AG09309 (cell line): ENCODE measurements around the gene TCERG1L.

Experiments used
- DNase-seq: peaks from one replicate; pipeline ENCODE4 v3.0.0-alpha.2; 2010; ENCODE audit warnings: low read depth
- H3K4me3 ChIP-seq: 2 replicates; pipeline ENCODE4 v1.5.1; 2011; ENCODE audit warnings: mild to moderate bottlenecking, low read depth, low read length, moderate library complexity; ENCODE audit not compliant: control insufficient read depth
- TF ChIP-seq, protein P1 (sequence below): IDR thresholded peaks from 2 replicates; pipeline ENCODE4 v1.5.1; 2011; ENCODE audit warnings: mild to moderate bottlenecking, low read depth, low read length, inconsistent platforms; ENCODE audit not compliant: insufficient read depth, control insufficient read depth; ENCODE audit errors: missing control alignments

Gene TCERG1L

DNA sequence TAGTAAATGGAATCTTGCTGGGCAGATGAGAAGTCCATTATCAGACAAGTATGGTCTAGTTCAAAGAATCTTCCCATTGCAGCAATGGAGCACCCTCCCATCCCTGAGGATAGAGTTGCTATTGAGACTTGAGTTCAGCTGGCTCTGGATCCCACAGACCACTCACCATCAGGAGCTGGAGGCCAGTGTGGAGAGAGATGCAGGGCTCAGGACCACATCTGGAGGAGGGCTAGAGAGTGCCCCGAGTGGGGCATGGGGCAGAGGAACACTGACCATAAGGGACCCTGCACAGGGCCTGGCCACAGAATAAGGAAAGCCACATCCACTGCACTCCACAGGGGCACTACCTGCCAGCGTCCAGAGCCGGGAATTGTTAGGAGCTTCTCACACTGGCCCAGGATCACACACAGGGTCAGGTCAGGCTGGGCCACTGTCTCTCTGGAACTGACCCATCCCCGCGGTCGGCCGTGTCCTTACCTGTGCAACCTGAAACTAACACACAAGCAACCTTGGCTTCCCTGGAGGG, 41.3 kb upstream of the TCERG1L start:
- no peak overlapping the region for H3K4me3 ChIP-seq
- no peak for DNase-seq
- TF ChIP-seq, protein P1, sequence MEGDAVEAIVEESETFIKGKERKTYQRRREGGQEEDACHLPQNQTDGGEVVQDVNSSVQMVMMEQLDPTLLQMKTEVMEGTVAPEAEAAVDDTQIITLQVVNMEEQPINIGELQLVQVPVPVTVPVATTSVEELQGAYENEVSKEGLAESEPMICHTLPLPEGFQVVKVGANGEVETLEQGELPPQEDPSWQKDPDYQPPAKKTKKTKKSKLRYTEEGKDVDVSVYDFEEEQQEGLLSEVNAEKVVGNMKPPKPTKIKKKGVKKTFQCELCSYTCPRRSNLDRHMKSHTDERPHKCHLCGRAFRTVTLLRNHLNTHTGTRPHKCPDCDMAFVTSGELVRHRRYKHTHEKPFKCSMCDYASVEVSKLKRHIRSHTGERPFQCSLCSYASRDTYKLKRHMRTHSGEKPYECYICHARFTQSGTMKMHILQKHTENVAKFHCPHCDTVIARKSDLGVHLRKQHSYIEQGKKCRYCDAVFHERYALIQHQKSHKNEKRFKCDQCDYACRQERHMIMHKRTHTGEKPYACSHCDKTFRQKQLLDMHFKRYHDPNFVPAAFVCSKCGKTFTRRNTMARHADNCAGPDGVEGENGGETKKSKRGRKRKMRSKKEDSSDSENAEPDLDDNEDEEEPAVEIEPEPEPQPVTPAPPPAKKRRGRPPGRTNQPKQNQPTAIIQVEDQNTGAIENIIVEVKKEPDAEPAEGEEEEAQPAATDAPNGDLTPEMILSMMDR = no peak

DNA sequence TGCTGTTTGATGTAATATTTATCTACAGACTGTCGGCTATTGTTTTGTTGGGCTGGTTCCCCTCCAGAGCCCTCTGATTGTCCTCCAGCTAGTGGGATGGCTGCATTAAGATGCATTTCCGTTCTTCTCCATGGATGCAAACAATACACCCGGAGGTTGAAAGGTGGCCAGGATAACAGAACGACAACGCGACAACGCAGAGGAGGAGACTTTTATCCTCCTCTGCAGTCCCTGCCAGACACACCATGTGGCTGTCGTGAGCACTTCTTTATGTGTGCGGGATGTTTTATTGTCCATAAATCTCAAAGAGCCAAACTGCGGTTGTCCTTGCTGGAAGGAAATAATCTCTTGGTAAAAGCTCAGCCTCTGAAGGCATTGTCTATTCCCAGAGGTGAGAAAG, 39.1 kb upstream of the TCERG1L start:
- no peak for DNase-seq
- TF ChIP-seq, protein P1 = no peak
- H3K4me3 ChIP-seq = no peak overlapping the region

DNA sequence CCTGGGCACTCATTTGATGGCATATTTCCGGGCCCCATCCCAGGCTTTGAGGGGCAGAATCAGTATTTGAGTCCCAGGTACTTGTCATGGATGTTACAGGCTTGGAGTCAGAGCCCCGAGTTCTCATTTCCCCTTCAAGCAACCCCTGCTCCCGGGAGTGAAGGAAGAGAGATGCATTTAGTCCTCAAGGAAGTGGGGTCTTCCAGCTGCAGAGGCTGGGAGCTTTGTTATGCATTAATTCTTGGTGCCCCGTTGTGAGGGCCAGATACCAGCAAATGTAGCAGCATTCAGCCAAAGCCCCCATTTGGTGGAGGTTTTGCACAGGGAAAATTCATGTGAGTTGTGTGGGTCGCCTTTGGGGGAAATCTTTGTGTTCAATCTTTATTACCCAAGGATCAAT, 38.7 kb upstream of the TCERG1L start:
- TF ChIP-seq, protein P1 = no peak
- DNase-seq = no peak
- no peak overlapping the region for H3K4me3 ChIP-seq

DNA sequence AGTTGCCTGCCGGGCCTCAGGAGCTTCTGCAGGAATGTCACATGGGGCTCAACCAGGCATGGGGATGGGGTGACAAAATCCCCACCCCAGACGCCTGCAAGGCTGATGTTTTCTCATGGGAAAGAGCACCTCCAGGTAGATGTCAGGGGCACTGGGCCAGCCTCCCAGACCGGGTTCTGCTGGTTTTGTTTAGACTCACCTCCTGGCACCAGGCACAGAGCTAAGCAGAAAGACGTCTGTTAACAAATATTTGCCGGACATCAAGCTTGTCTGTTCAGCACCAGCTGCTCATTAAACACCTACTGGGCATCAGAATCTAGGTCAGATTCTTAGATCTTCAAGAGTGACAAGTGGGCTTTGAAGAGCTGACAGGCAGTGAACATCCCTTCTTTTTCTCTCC, 34.9 kb upstream of the TCERG1L start:
- TF ChIP-seq, protein P1 = no peak
- no peak for DNase-seq
- H3K4me3 ChIP-seq = no peak overlapping the region

DNA sequence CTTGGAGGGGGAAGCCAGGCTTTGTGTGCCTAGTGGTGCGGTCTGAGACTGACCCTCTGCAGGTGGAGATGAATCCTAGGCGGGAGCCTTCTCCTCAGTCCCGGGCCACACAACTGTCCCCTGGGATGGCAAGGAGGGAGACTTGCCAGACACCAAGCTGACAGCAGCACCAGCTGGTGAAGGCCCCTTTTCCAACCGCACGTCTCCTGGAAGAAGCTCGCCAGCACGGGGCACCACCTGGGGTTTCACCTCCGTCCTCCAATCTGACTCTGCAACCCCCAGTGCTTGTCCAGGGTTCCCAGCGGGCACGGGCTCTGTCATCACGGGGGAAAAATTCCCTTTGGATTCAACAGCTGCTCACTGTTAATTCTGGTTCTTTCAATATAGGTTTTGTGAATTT, 34.2 kb upstream of the TCERG1L start:
- no peak overlapping the region for H3K4me3 ChIP-seq
- no peak for DNase-seq
- TF ChIP-seq, protein P1 = no peak

DNA sequence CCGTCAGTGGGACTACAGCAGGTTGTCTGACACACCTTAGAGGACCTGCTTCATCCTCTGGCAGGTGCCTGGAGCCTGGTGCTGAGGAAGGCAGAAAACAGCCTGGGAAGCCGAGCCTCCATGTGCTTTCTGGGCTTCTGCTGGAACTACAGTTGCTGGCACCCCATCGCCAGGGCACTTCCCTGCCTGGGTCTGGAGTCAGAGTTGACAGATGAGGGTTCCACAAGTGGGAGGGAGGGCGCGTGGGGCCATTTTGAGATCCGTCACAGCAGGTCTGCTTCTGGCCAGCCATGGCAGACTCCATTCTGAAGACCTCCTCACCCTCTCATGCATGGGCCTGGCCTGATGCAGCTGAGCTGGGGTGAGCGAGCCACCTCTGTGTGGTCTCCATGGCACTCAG, 33.2 kb upstream of the TCERG1L start:
- no peak for DNase-seq
- TF ChIP-seq, protein P1 = no peak
- H3K4me3 ChIP-seq = no peak overlapping the region

DNA sequence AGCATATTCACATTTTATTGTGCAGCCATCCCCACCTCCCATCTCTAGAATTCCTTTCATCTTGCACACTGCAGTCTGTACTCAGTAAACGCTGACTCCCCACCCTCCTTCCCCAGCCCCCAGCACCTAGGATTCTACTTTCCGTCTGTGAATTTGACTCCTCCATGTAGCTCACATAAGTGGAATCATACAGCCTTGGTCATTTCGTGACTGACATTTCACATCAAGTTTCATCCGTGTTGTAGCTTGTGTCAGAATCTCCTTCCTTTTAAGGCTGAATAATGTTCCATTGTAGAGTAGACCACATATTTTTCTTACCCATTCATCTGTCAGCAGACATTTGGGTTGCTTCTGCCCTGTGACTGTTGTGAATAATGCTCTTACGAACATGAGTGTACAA, 26.2 kb upstream of the TCERG1L start:
- TF ChIP-seq, protein P1 = no peak
- DNase-seq = no peak
- no peak overlapping the region for H3K4me3 ChIP-seq
